ENCODE measurements around the gene ODAD3.
"Not testable (repeated sequence)": the region's sequence is repeated elsewhere in the genome, so short reads cannot be mapped to it uniquely, and the experiment has no call there.

The ODAD3 gene

DNA sequence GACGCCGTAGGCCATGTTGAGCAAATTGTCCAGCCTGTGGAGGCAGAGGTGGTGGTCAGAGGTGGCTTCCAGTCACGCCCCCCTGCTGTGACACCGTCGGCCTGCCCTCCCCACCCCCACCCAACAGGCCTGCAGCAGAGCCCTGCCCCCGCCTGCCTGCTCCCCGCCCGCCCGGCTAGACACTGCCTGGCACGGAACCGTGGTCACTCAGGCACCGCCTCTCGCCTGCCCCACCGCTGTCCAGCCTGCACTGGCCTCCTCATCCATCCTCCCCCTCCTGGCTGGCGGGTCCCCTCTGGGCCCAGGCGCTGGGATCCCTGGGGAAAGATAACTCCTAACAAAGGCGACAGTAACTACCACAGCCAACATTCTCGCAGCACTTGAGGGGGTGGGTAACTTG lies 22.2 kb upstream of the ODAD3 start:
- no peak overlapping the region for H3K4me3 ChIP-seq (ENCODE audit: low read depth, low read length)
- TF ChIP-seq, protein P1, sequence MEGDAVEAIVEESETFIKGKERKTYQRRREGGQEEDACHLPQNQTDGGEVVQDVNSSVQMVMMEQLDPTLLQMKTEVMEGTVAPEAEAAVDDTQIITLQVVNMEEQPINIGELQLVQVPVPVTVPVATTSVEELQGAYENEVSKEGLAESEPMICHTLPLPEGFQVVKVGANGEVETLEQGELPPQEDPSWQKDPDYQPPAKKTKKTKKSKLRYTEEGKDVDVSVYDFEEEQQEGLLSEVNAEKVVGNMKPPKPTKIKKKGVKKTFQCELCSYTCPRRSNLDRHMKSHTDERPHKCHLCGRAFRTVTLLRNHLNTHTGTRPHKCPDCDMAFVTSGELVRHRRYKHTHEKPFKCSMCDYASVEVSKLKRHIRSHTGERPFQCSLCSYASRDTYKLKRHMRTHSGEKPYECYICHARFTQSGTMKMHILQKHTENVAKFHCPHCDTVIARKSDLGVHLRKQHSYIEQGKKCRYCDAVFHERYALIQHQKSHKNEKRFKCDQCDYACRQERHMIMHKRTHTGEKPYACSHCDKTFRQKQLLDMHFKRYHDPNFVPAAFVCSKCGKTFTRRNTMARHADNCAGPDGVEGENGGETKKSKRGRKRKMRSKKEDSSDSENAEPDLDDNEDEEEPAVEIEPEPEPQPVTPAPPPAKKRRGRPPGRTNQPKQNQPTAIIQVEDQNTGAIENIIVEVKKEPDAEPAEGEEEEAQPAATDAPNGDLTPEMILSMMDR (IDR thresholded peaks at IDR 0.05; ENCODE audit: low read depth, low read length): no peak
- H3K36me3 ChIP-seq: no peaks in the 10 kb centered on the region
- no peak for DNase-seq
- H3K9me3 ChIP-seq (ENCODE audit: severe bottlenecking): no peaks in the 10 kb centered on the region
- no peak overlapping the region for H3K27ac ChIP-seq
- H3K27me3 ChIP-seq (ENCODE audit: insufficient read depth, low read depth, severe bottlenecking): no peaks in the 10 kb centered on the region

DNA sequence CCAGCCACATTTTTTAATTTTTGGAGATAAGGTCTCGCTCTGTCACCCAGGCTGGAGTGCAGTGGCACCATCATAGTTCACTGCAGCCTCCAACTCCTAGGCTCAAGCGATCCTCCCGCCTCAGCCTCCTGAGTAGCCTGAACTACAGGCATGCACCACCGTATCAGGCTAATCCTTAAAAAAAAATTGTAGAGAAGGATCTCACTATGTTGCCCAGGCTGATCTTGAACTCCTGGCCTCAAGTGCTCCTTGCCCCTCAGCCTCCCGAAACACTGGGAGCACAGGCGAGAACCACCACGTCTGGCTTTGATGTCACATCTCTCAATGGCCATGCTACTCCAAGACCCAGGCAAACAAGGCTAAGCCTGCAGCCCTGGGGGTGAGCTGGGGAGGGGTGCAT lies 21.7 kb upstream of the ODAD3 start:
- no peak overlapping the region for H3K27ac ChIP-seq
- TF ChIP-seq, protein P1 (IDR thresholded peaks at IDR 0.05; ENCODE audit: low read depth, low read length): no peak

DNA sequence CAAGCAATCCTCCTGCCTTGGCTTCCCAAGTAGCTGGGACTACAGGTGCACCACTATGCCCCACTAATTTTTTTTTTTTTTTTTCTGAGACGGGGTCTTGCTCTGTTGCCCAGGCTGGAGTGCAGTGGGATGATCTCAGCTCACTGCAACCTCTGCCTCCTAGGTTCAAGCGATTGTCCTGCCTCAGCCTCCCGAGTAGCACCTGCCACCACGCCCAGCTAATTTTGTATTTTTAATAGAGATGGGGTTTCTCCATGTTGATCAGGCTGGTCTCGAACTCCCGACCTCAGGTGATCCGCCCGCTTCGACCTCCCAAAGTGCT lies 20.3 kb upstream of the ODAD3 start:
- H3K9me3 ChIP-seq (ENCODE audit: severe bottlenecking); H3K27ac ChIP-seq; H3K36me3 ChIP-seq; H3K4me3 ChIP-seq (ENCODE audit: low read depth, low read length); H3K27me3 ChIP-seq (ENCODE audit: insufficient read depth, low read depth, severe bottlenecking); DNase-seq: not testable (repeated sequence)

More for the DNA sequence above, 21.7 kb upstream of the ODAD3 start:
- Histone ChIP-seq H3K36me3 (no peaks in the 10 kb centered on the region), H3K9me3 (ENCODE audit: severe bottlenecking) (no peaks in the 10 kb centered on the region), H3K4me3 (ENCODE audit: low read depth, low read length) (no peak overlapping the region), H3K27me3 (ENCODE audit: insufficient read depth, low read depth, severe bottlenecking) (no peaks in the 10 kb centered on the region)
- no peak for DNase-seq

DNA sequence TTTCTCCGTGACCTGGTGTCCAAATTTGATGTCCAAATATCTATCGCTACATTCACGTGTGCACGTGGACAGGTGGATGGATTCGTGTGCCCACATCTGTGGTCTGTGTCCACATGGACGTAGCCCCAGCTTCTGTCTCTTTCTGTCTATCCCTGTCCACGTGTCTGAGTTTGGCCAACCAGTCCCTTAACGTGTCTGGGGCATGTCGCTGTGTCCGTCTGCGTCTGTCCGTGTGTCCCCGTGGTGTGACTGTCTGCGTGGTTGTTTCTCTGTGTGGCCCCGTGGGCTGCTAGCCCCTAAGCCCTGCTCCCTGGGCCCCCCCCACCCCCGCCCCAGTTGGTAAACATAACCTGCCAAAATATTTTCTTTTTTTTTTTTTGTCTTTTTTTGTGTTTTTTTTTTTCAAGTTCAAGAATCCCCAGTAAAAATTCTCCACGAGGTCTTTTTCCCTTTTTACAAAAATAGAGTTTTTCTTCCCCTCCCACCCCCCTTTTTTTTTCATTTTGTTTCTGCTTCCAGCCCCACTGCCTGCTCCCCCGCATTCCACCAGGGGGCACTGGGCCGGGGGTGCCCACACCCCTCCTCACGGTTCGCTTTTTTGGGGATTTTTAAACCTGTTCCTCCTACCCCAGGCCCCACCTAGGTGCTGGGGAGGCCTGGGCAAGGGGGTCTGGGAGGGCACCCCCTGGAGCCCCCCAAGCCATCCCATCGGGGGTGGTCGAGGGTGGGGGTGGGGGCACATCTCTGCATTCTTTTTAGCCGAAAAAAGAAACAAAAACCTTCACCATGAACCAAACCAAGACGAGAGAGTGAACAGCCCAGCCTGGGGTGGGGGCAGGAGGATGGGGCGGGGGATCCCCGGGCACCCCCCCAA lies 18.8 kb upstream of the ODAD3 start:
- Histone ChIP-seq H3K27me3 (ENCODE audit: insufficient read depth, low read depth, severe bottlenecking) (no peaks in the 10 kb centered on the region), H3K36me3 (peaks cover 19% of the 10 kb centered on the region), H3K9me3 (ENCODE audit: severe bottlenecking) (no peaks in the 10 kb centered on the region), H3K27ac (no peak overlapping the region), H3K4me3 (ENCODE audit: low read depth, low read length) (no peak overlapping the region)
- TF ChIP-seq, protein P1 (IDR thresholded peaks at IDR 0.05; ENCODE audit: low read depth, low read length): peak; percentile 55
- DNase-seq: no peak

DNA sequence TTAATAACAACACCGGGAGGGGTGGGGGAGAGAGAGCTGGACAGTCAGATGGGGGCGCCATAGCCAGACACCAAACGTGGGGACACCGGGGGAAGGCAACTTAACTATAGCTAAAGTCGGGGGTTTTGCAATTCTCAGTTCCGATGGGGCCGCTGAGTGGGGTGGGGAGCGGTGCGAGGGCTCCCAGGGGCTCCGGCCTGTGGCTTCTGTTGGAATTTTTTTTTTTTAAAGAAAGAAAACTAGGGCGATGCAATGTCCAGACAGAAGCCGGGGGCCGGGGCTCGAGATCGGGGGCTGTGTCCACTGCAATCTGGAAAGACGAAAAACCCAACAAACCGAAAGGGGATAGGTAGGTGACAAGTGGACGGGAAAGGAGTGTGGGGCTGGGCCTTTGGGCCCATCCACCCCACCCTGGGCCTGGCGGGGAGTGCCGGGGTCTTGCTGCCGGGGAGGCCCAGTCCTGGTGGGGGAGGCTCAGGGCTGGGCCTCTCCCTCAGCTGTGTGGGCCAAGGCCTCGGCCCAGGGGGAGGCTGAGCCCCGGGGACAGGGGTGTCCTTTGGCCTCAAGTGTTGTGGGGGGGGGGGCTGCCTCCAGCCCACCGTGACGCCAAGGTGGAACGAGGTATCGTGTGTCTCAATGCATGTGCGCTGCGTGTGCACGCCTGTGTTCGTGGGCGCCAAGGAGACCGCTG lies 17.8 kb upstream of the ODAD3 start:
- TF ChIP-seq, protein P1 (IDR thresholded peaks at IDR 0.05; ENCODE audit: low read depth, low read length): peak; percentile 45; the same call in 1 of the 2 replicates
- H3K36me3 ChIP-seq: peaks cover 27% of the 10 kb centered on the region
- DNase-seq: peak; percentile 50
- H3K9me3 ChIP-seq (ENCODE audit: severe bottlenecking): no peaks in the 10 kb centered on the region
- H3K27me3 ChIP-seq (ENCODE audit: insufficient read depth, low read depth, severe bottlenecking): no peaks in the 10 kb centered on the region
- no peak overlapping the region for H3K4me3 ChIP-seq (ENCODE audit: low read depth, low read length)
- no peak overlapping the region for H3K27ac ChIP-seq

DNA sequence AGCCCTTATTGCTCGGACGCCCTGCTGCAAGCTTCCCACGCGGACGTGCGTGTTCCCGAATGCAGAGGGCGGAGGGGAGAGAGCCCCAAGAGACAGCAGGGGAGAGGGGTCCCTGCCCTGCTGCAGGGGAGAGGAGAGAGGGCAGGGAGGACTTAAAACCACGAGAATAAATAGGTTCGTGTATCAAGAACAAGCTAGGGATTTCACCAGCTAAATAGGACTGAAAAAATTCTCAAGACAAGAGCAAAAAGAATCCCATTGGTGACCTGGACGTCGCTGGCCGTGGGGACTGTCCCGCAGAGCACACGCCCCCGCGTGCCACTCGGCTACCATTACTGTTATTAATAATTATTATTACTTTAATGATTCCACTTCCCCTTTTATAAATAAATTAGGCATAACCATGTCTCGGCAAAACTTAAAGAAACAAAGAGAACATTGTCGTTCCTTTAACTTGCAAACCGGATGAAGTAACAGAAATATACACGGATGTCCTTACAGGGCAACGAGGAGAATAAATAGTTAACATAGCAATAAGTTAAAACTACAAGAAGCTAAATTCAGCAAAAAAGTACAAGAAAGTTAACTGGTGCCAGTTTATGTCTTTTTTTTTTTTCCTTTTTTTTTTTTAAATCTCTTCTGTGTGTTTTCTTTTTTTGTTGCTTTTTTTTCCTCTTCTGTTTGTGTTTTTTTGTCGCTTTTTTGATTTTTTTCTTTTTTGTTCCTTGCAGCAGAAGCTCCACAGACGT lies 17.1 kb upstream of the ODAD3 start:
- Histone ChIP-seq H3K27ac (no peak overlapping the region), H3K27me3 (ENCODE audit: insufficient read depth, low read depth, severe bottlenecking) (no peaks in the 10 kb centered on the region), H3K9me3 (ENCODE audit: severe bottlenecking) (no peaks in the 10 kb centered on the region), H3K4me3 (ENCODE audit: low read depth, low read length) (no peak overlapping the region), H3K36me3 (peaks cover 29% of the 10 kb centered on the region)
- DNase-seq: no peak
- TF ChIP-seq, protein P1 (IDR thresholded peaks at IDR 0.05; ENCODE audit: low read depth, low read length): no peak
